ENCODE data around the gene PRPF6. TPM values are rescaled to one million over a fixed set of nuclear protein-coding genes. Genes with fewer than 3 reads are reported as not detected.

Gene PRPF6
- total and polyA plus RNA-seq, 2 donors (not counting 1 experiment from before 2014, with no cell fraction given), result 31.7 to 82.9 TPM

- Histone ChIP-seq H2AFZ (ENCODE audit: insufficient read depth, low read depth, low read length, poor library complexity, severe bottlenecking) (no peak overlapping the region), H3K4me2 (replicated peaks; ENCODE audit: low read depth, low read length, poor library complexity, severe bottlenecking) (no peak overlapping the region), H3K79me2 (ENCODE audit: control insufficient read depth, insufficient read depth, low read length) (peaks cover 43% of the 10 kb centered on the region), H3K27ac (ENCODE audit: low read length in 2 of 2) (no peak overlapping the region), H3K27me3 (replicated peaks in 1 of 4; ENCODE audit: control extremely low read depth in 1 of 4, control insufficient read depth in 3 of 4, insufficient read depth in 4 of 4, low read length in 3 of 4) (no peaks in the 10 kb centered on the region), H3K4me3 (ENCODE audit: control extremely low read depth in 1 of 5, extremely low read depth in 1 of 5, insufficient read depth in 1 of 5, low read depth in 2 of 5, low read length in 4 of 5) (no peak overlapping the region), H3K9ac (ENCODE audit: low read length) (no peak overlapping the region), H3K36me3 (replicated peaks in 1 of 2; ENCODE audit: control extremely low read depth in 1 of 2, control insufficient read depth in 1 of 2, extremely low read depth in 1 of 2, insufficient read depth in 2 of 2, low read length in 1 of 2) (peaks cover 3 to 68% of the 10 kb centered on the region in 2 experiments), H3K4me1 (ENCODE audit: control insufficient read depth in 2 of 2, insufficient read depth in 2 of 2, low read length in 2 of 2) (no peaks in the 10 kb centered on the region), H4K20me1 (ENCODE audit: control insufficient read depth, insufficient read depth, low read length, poor library complexity, severe bottlenecking) (peaks cover 85% of the 10 kb centered on the region), H3K9me3 (ENCODE audit: control extremely low read depth in 1 of 3, control insufficient read depth in 2 of 3, insufficient read depth in 1 of 3, low read length in 2 of 3) (peaks cover 0 to 7% (median 0%) of the 10 kb centered on the region in 3 donors)
- H3K4me3 Mint-ChIP-seq, result no peak overlapping the region
- H3K27me3 Mint-ChIP-seq, result no peaks in the 10 kb centered on the region
- POLR2A ChIA-PET, result no interaction called here
- H3K9me3 Mint-ChIP-seq (ENCODE audit: insufficient read depth), result no peaks in the 10 kb centered on the region
- H3K27ac Mint-ChIP-seq, result no peak overlapping the region
- peaks cover 2% of the 10 kb centered on the region for H3K4me1 Mint-ChIP-seq
- TF ChIP-seq, protein P1, sequence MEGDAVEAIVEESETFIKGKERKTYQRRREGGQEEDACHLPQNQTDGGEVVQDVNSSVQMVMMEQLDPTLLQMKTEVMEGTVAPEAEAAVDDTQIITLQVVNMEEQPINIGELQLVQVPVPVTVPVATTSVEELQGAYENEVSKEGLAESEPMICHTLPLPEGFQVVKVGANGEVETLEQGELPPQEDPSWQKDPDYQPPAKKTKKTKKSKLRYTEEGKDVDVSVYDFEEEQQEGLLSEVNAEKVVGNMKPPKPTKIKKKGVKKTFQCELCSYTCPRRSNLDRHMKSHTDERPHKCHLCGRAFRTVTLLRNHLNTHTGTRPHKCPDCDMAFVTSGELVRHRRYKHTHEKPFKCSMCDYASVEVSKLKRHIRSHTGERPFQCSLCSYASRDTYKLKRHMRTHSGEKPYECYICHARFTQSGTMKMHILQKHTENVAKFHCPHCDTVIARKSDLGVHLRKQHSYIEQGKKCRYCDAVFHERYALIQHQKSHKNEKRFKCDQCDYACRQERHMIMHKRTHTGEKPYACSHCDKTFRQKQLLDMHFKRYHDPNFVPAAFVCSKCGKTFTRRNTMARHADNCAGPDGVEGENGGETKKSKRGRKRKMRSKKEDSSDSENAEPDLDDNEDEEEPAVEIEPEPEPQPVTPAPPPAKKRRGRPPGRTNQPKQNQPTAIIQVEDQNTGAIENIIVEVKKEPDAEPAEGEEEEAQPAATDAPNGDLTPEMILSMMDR (IDR thresholded peaks at IDR 0.05), result no peak
- no peak for TF ChIP-seq EZH2 (IDR thresholded peaks at IDR 0.05; ENCODE audit: borderline replicate concordance, insufficient read depth, low read depth, low read length, poor library complexity, severe bottlenecking)
- DNase-seq, result no peak
- WGBS (ENCODE audit: insufficient coverage), result 96% methylated on average over 7 of the region's 9 CpGs
- intact Hi-C loops (cut with micrococcal nuclease), result no loop called here
- no peak for ATAC-seq (ENCODE audit: low read depth)
- CTCF ChIA-PET, result no interaction called here
These were observed 45.5 kb upstream of the PRPF6 start for GRCh38 chr20:63935447-63935846.

GRCh38 chr20:63937596-63937995 is 43.3 kb upstream of the PRPF6 start:
- TF ChIP-seq, protein P1 (IDR thresholded peaks at IDR 0.05), result no peak
- TF ChIP-seq EZH2 (IDR thresholded peaks at IDR 0.05; ENCODE audit: borderline replicate concordance, insufficient read depth, low read depth, low read length, poor library complexity, severe bottlenecking), result no peak
- peaks cover 12% of the 10 kb centered on the region for H3K4me1 Mint-ChIP-seq
- H3K4me2 ChIP-seq (replicated peaks; ENCODE audit: low read depth, low read length, poor library complexity, severe bottlenecking), result no peak overlapping the region
- no peaks in the 10 kb centered on the region for H3K9me3 Mint-ChIP-seq (ENCODE audit: insufficient read depth)
- H3K9me3 ChIP-seq (ENCODE audit: control extremely low read depth in 1 of 3, control insufficient read depth in 2 of 3, insufficient read depth in 1 of 3, low read length in 2 of 3), result peaks cover 0 to 28% (median 0%) of the 10 kb centered on the region in 3 donors
- H3K9ac ChIP-seq (ENCODE audit: low read length), result no peak overlapping the region
- H3K4me1 ChIP-seq (ENCODE audit: control insufficient read depth in 2 of 2, insufficient read depth in 2 of 2, low read length in 2 of 2), result peaks cover 9 to 14% of the 10 kb centered on the region in 2 donors
- WGBS (ENCODE audit: insufficient coverage), result 97% methylated on average over 11 of the region's 14 CpGs
- no peak overlapping the region for H3K4me3 Mint-ChIP-seq
- POLR2A ChIA-PET, result no interaction called here
- CTCF ChIA-PET, result interaction anchor here (0.6 kb wide), 1 partner anchor 9 kb away, joined by 3 read pairs; no protein-coding TSS in a partner anchor
- ATAC-seq (ENCODE audit: low read depth) (no peak), DNase-seq (no peak)
- H3K79me2 ChIP-seq (ENCODE audit: control insufficient read depth, insufficient read depth, low read length), result peaks cover 39% of the 10 kb centered on the region
- H3K27ac Mint-ChIP-seq, result no peak overlapping the region
- H3K27me3 Mint-ChIP-seq, result no peaks in the 10 kb centered on the region
- H4K20me1 ChIP-seq (ENCODE audit: control insufficient read depth, insufficient read depth, low read length, poor library complexity, severe bottlenecking), result peaks cover 84% of the 10 kb centered on the region
- H3K36me3 ChIP-seq (replicated peaks in 1 of 2; ENCODE audit: control extremely low read depth in 1 of 2, control insufficient read depth in 1 of 2, extremely low read depth in 1 of 2, insufficient read depth in 2 of 2, low read length in 1 of 2), result peaks cover 3 to 58% of the 10 kb centered on the region in 2 experiments
- H2AFZ ChIP-seq (ENCODE audit: insufficient read depth, low read depth, low read length, poor library complexity, severe bottlenecking), result no peak overlapping the region
- intact Hi-C loops (cut with micrococcal nuclease), result no loop called here
- no peak overlapping the region for H3K27ac ChIP-seq (ENCODE audit: low read length in 2 of 2)
- no peaks in the 10 kb centered on the region for H3K27me3 ChIP-seq (replicated peaks in 1 of 4; ENCODE audit: control extremely low read depth in 1 of 4, control insufficient read depth in 3 of 4, insufficient read depth in 4 of 4, low read length in 3 of 4)
- no peak overlapping the region for H3K4me3 ChIP-seq (ENCODE audit: control extremely low read depth in 1 of 5, extremely low read depth in 1 of 5, insufficient read depth in 1 of 5, low read depth in 2 of 5, low read length in 4 of 5)
